ENCODE measurements around the gene ZNF507. TPM values are rescaled to one million over a fixed set of nuclear protein-coding genes. Genes with fewer than 3 reads are reported as not detected.

ZNF507 gene
- total RNA-seq, 1 experiment from 2014 or later = 31.1 TPM

- Histone ChIP-seq H2BK5ac (ENCODE audit: insufficient read length, low read length) (no peak overlapping the region), H3K4me2 (ENCODE audit: insufficient read depth, insufficient read length, low read length) (no peak overlapping the region), H3K79me2 (ENCODE audit: insufficient read depth, low read length) (no peaks in the 10 kb centered on the region), H2AFZ (ENCODE audit: low read length) (no peak overlapping the region), H3K23me2 (ENCODE audit: insufficient read length, low read depth, low read length, poor library complexity, severe bottlenecking) (no peaks in the 10 kb centered on the region), H2BK20ac (ENCODE audit: low read depth, low read length, poor library complexity, severe bottlenecking) (no peak overlapping the region), H3K9me3 (ENCODE audit: control insufficient read depth, low read depth, low read length) (no peaks in the 10 kb centered on the region), H2BK12ac (ENCODE audit: insufficient read length, low read depth, low read length) (no peak overlapping the region), H3K79me1 (ENCODE audit: insufficient read depth, low read depth, low read length, poor library complexity, severe bottlenecking) (no peaks in the 10 kb centered on the region), H2AK5ac (ENCODE audit: insufficient read length, low read length) (no peak overlapping the region), H3K27me3 (ENCODE audit: insufficient read depth, low read length) (no peaks in the 10 kb centered on the region), H3K23ac (ENCODE audit: insufficient read length, low read depth, low read length) (no peak overlapping the region), H3T11ph (ENCODE audit: low read length) (no peak overlapping the region), H3K27ac (ENCODE audit: insufficient read length, low read depth, low read length) (no peak overlapping the region), H4K91ac (ENCODE audit: insufficient read length, low read depth, low read length) (no peak overlapping the region), H2BK120ac (ENCODE audit: low read depth, low read length, poor library complexity, severe bottlenecking) (no peak overlapping the region), H4K20me1 (ENCODE audit: control insufficient read depth, insufficient read depth, insufficient read length) (no peaks in the 10 kb centered on the region), H3K18ac (ENCODE audit: insufficient read length, low read depth, low read length) (no peak overlapping the region), H3K4ac (ENCODE audit: low read depth, low read length) (no peak overlapping the region), H4K5ac (ENCODE audit: insufficient read length, low read depth, low read length) (no peak overlapping the region), H2BK15ac (ENCODE audit: low read depth, low read length) (no peak overlapping the region), H3K14ac (ENCODE audit: insufficient read depth, low read length) (no peak overlapping the region), H3K4me1 (ENCODE audit: insufficient read depth, low read length) (no peaks in the 10 kb centered on the region), H3K9ac (ENCODE audit: extremely low read depth, insufficient read length, low read length) (no peak overlapping the region), H4K8ac (replicated peaks; ENCODE audit: insufficient read length, low read depth, low read length) (no peak overlapping the region), H3K56ac (ENCODE audit: insufficient read length, low read depth, low read length) (no peak overlapping the region)
- WGBS (ENCODE audit: extremely low coverage, insufficient read length, low lambda C conversion rate) = no CpG with 5 or more reads among the region's 9 CpGs
- no peak overlapping the region for H3K27ac Mint-ChIP-seq
- DNase-seq = no peak
- H3K4me1 Mint-ChIP-seq = no peaks in the 10 kb centered on the region
- H3K4me3 Mint-ChIP-seq = no peak overlapping the region
- H3K9me3 Mint-ChIP-seq = no peaks in the 10 kb centered on the region; a peak in 1 of 5 replicates
- peaks cover 32 to 78% (median 64%) of the 10 kb centered on the region in 3 experiments; a peak in 6 of 7 replicates for H3K36me3 Mint-ChIP-seq (ENCODE audit: insufficient read depth in 1 of 3, low read depth in 3 of 3)
- TF ChIP-seq CTCF (conservative IDR thresholded peaks at IDR 0.05) = no peak
- no peaks in the 10 kb centered on the region for H3K27me3 Mint-ChIP-seq (ENCODE audit: low read depth)
Measured at GRCh38 chr19:32359581-32359980, 14.2 kb downstream of the ZNF507 start.

Measured in H9 (cell line).